Panc1 (cell line): ENCODE measurements around the gene RNF213. TPM values are rescaled to one million over a fixed set of nuclear protein-coding genes. Genes with fewer than 3 reads are reported as not detected.

ENCODE experiments used
- ATAC-seq: fragments of 200-7000 bp; cut with Tn5 transposase; 2 replicates; pipeline ENCODE4 v1.9.1; 2020; ENCODE audit warnings: mild to moderate bottlenecking, moderate library complexity
- BruUV-seq: library from RNA; stranded (reverse); fragments of 400-500 nt; replicated peaks from 2 replicates; lab custom pipeline; 2021; lab: Mats Ljungman, UMichigan
- CTCF ChIA-PET: fragments of 300-600 bp; sonication (Branson Sonifier 250); formaldehyde crosslinking; loops from one replicate; lab custom pipeline; 2022; ENCODE audit warnings: antibody characterized with exemption; lab: Charles Lee
- POLR2A ChIA-PET: fragments of 300-600 bp; sonication (Branson Sonifier 250); formaldehyde crosslinking; loops from one replicate; lab custom pipeline; 2022; ENCODE audit warnings: antibody characterized with exemption; lab: Charles Lee
- DNase-seq: peaks from one replicate; pipeline ENCODE4 v3.0.0-alpha.2; 2010; ENCODE audit warnings: low read depth, low spot score
- H3K27ac ChIP-seq: 2 replicates; pipeline ENCODE4 v1.5.1; 2011; ENCODE audit warnings: mild to moderate bottlenecking, low read length, inconsistent platforms
- H3K27me3 ChIP-seq: fragments of 200-500 bp; sonication (Bioruptor generic); 2 replicates; pipeline ENCODE4 v1.6.0; 2014; ENCODE audit warnings: low read length, inconsistent platforms; ENCODE audit not compliant: control insufficient read depth, insufficient read depth
- H3K36me3 ChIP-seq: fragments of 200-500 bp; sonication (Bioruptor generic); 2 replicates; pipeline ENCODE4 v1.5.1; 2014; ENCODE audit warnings: inconsistent platforms, mild to moderate bottlenecking, low read length, moderate library complexity; ENCODE audit not compliant: control insufficient read depth, insufficient read depth
- H3K4me1 ChIP-seq: 2 replicates; pipeline ENCODE4 v1.5.1; 2011; ENCODE audit warnings: inconsistent platforms, mild to moderate bottlenecking, low read length, moderate library complexity; ENCODE audit not compliant: control insufficient read depth, insufficient read depth
- H3K4me3 ChIP-seq, 2 experiments: 2 replicates each; pipeline ENCODE4 v1.5.1; 2011 to 2012; ENCODE audit warnings: low read depth in 2 of 2, low read length in 2 of 2, mild to moderate bottlenecking in 2 of 2, inconsistent platforms in 1 of 2, moderate library complexity in 1 of 2
- H3K9me3 ChIP-seq: fragments of 200-500 bp; sonication (Bioruptor generic); 2 replicates; pipeline ENCODE4 v1.5.1; 2014; ENCODE audit warnings: low read depth, mild to moderate bottlenecking, inconsistent platforms, low read length, moderate library complexity; ENCODE audit not compliant: control insufficient read depth, insufficient read depth
- CTCF ChIP-seq: fragments of 450-650 bp; IDR thresholded peaks from 2 replicates; pipeline ENCODE4 v1.5.1; 2017; ENCODE audit warnings: mild to moderate bottlenecking
- POLR2AphosphoS5 ChIP-seq: IDR thresholded peaks from 2 replicates; pipeline ENCODE4 v1.6.1; 2012; ENCODE audit warnings: mild to moderate bottlenecking, low read depth, low read length, moderate library complexity
- SIN3A ChIP-seq: IDR thresholded peaks from 2 replicates; pipeline ENCODE4 v1.6.1; 2012; ENCODE audit warnings: low read depth, mild to moderate bottlenecking, low read length, moderate library complexity, borderline replicate concordance; ENCODE audit not compliant: insufficient read depth
- TCF7L2 ChIP-seq: IDR thresholded peaks from 2 replicates; pipeline ENCODE4 v1.6.1; 2011; ENCODE audit warnings: mild to moderate bottlenecking, low read depth, low read length, inconsistent platforms
- in situ Hi-C: cut with HindIII; loops from 2 replicates; pipeline ENCODE4 v1.10.0; 2016; ENCODE audit warnings: low sequenced_read_pairs, low pct_unique_long_range_greater_than_20kb
- intact Hi-C: fragments of 100-400 bp; cut with micrococcal nuclease; formaldehyde crosslinking; loops from one replicate; pipeline ENCODE4 v1.10.0; 2022; ENCODE audit not compliant: unreplicated experiment
- total RNA-seq: library from RNA; stranded (reverse); gene quantifications from one replicate; pipeline ENCODE4 v1.2.1, GENCODE V29; 2021; ENCODE audit not compliant: unreplicated experiment
- TF ChIP-seq, protein P1 (sequence below), 2 experiments: IDR thresholded peaks; 2 replicates each; pipeline ENCODE4 v1.6.1; 2011 to 2012; ENCODE audit warnings: low read depth in 2 of 2, control low read depth in 1 of 2, low read length in 1 of 2, mild to moderate bottlenecking in 1 of 2, moderate library complexity in 1 of 2; ENCODE audit not compliant: insufficient read depth in 1 of 2

Gene RNF213
- total RNA-seq, 1 experiment from 2014 or later = 230 TPM

DNA sequence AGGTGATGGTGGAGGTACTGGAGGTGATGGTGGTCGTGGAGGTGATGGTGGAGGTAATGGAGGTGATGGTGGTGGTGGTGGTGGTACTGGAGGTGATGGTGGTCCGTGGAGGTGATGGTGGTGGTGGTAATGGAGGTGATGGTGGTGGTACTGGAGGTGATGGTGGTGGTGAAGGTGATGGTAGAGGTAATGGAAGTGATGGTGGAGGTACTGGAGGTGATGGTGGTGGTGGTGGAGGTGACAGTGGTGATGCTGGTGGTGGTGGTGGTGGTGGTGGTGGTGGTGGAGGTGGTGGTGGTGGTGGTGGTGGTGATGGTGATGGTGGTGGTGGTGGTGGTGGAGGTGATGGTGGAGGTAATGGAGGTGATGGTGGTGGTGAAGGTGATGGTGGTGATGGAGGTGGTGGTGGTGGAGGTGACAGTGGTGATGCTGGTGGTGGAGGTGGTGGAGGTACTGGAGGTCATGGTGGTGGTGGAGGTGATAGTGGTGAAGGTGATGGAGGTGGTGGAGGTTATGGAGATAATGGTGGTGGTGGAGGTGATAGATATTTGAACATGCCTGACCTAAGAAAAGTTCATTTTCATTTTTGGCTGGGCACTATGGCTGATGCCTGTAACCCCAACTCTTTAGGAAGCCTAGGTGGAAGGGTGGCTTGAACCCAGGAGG, 55.0 kb downstream of the RNF213 start:
- CTCF ChIA-PET = no interaction called here
- no peak overlapping the region for H3K27ac ChIP-seq
- ATAC-seq (no peak), DNase-seq (no peak)
- no peaks in the 10 kb centered on the region for H3K27me3 ChIP-seq
- no peaks in the 10 kb centered on the region for H3K9me3 ChIP-seq
- no peak for TF ChIP-seq CTCF
- TF ChIP-seq, protein P1, sequence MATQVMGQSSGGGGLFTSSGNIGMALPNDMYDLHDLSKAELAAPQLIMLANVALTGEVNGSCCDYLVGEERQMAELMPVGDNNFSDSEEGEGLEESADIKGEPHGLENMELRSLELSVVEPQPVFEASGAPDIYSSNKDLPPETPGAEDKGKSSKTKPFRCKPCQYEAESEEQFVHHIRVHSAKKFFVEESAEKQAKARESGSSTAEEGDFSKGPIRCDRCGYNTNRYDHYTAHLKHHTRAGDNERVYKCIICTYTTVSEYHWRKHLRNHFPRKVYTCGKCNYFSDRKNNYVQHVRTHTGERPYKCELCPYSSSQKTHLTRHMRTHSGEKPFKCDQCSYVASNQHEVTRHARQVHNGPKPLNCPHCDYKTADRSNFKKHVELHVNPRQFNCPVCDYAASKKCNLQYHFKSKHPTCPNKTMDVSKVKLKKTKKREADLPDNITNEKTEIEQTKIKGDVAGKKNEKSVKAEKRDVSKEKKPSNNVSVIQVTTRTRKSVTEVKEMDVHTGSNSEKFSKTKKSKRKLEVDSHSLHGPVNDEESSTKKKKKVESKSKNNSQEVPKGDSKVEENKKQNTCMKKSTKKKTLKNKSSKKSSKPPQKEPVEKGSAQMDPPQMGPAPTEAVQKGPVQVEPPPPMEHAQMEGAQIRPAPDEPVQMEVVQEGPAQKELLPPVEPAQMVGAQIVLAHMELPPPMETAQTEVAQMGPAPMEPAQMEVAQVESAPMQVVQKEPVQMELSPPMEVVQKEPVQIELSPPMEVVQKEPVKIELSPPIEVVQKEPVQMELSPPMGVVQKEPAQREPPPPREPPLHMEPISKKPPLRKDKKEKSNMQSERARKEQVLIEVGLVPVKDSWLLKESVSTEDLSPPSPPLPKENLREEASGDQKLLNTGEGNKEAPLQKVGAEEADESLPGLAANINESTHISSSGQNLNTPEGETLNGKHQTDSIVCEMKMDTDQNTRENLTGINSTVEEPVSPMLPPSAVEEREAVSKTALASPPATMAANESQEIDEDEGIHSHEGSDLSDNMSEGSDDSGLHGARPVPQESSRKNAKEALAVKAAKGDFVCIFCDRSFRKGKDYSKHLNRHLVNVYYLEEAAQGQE (IDR thresholded peaks at IDR 0.05; ENCODE audit: insufficient read depth in 1 of 2, low read depth in 2 of 2, low read length in 1 of 2) = no peak
- TF ChIP-seq TCF7L2 = no peak
- TF ChIP-seq SIN3A = no peak
- no peak for TF ChIP-seq POLR2AphosphoS5
- H3K4me3 ChIP-seq = no peak overlapping the region
- H3K36me3 ChIP-seq = peaks cover 17% of the 10 kb centered on the region; the same call in 1 of the 2 replicates
- H3K4me1 ChIP-seq = no peaks in the 10 kb centered on the region
- BruUV-seq = no TSS peak
- in situ Hi-C loops = no loop called here
- POLR2A ChIA-PET = no interaction called here
- intact Hi-C loops = no loop called here

GRCh38 chr17:80316431-80316830, 55.8 kb downstream of the RNF213 start:
- peaks cover 17% of the 10 kb centered on the region for H3K36me3 ChIP-seq
- no peak overlapping the region for H3K4me3 ChIP-seq
- no peaks in the 10 kb centered on the region for H3K4me1 ChIP-seq
- in situ Hi-C loops (no loop called here), intact Hi-C loops (no loop called here)
- no peaks in the 10 kb centered on the region for H3K27me3 ChIP-seq
- ATAC-seq (peak; percentile 24; the same call in 1 of the 2 replicates), DNase-seq (no peak)
- no peak overlapping the region for H3K27ac ChIP-seq
- ChIA-PET POLR2A (no interaction called here), CTCF (no interaction called here)
- TF ChIP-seq TCF7L2 (no peak), POLR2AphosphoS5 (no peak), CTCF (no peak), SIN3A (no peak)
- BruUV-seq = no TSS peak
- no peaks in the 10 kb centered on the region for H3K9me3 ChIP-seq
